Measurements from ENCODE around the gene FARS2. TPM values are rescaled to one million over a fixed set of nuclear protein-coding genes. Genes with fewer than 3 reads are reported as not detected.

The FARS2 gene
- total RNA-seq, 2 experiments from 2014 or later = 13.8 to 14.3 TPM

DNA sequence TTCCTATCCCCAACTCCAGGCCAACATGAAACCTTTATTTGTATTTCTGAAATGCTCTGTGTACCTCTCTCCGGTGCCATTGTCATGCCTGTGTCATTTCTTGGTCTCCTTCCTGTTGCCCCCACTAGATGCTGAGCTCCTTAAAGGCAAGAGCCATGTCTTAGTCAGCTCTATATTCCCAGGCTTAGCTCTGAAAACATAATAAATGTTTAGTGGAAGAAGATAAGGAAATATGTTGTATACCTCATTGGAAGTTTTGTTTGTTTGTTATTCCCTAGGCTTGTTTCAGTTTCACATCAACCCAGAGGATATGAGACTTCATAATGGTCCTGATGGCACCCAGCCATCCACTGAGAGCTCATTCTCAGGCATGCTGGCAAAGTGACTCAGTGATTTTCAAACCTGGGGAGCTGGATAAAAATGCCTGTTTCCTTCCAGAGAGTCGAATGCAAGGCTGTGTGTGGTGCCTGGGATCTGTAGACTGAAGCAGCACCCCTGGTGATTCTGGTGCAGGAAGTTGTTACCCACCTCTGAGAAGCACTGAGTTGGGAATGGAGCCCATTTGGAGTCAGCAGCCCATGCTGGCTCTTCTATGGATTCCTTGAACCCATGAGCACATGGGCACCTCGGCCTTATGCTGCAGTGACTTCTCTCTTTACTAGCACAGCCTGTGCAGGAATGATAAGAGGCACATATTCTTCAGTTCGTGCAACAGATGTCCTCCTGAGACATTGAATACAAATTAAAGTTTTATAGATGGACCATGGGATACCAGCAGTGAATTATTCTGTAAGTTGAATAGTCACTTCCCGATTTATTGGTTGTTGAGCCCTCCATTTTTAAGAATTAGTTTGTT, 205.2 kb downstream of the FARS2 start:
- Histone ChIP-seq H3K4me3 (ENCODE audit: low read depth, low read length, poor library complexity, severe bottlenecking) (no peak overlapping the region), H3K4me1 (ENCODE audit: insufficient read depth, low read length, poor library complexity, severe bottlenecking) (peaks cover 7% of the 10 kb centered on the region), H3K27ac (ENCODE audit: low read depth, low read length, poor library complexity, severe bottlenecking) (no peak overlapping the region), H2AFZ (ENCODE audit: low read length) (no peak overlapping the region), H3K9me3 (ENCODE audit: low read length) (peaks cover 4% of the 10 kb centered on the region; the same call in 1 of the 2 replicates), H3K36me3 (ENCODE audit: insufficient read depth, low read length) (no peaks in the 10 kb centered on the region), H3K9me2 (ENCODE audit: insufficient read depth, low read length) (no peaks in the 10 kb centered on the region), H3K4me2 (ENCODE audit: low read length) (no peak overlapping the region), H3K79me2 (ENCODE audit: insufficient read depth, low read depth, low read length) (no peaks in the 10 kb centered on the region), H4K20me1 (ENCODE audit: insufficient read depth, low read length) (no peaks in the 10 kb centered on the region)
- no peak for DNase-seq (ENCODE audit: low spot score)
- ChIA-PET CTCF (ENCODE audit: unreplicated experiment) (no interaction called here), POLR2A (no interaction called here)
- BruUV-seq (replicated peaks) = no TSS peak
- TF ChIP-seq, protein P1, sequence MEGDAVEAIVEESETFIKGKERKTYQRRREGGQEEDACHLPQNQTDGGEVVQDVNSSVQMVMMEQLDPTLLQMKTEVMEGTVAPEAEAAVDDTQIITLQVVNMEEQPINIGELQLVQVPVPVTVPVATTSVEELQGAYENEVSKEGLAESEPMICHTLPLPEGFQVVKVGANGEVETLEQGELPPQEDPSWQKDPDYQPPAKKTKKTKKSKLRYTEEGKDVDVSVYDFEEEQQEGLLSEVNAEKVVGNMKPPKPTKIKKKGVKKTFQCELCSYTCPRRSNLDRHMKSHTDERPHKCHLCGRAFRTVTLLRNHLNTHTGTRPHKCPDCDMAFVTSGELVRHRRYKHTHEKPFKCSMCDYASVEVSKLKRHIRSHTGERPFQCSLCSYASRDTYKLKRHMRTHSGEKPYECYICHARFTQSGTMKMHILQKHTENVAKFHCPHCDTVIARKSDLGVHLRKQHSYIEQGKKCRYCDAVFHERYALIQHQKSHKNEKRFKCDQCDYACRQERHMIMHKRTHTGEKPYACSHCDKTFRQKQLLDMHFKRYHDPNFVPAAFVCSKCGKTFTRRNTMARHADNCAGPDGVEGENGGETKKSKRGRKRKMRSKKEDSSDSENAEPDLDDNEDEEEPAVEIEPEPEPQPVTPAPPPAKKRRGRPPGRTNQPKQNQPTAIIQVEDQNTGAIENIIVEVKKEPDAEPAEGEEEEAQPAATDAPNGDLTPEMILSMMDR (conservative IDR thresholded peaks at IDR 0.05; ENCODE audit: low read length) = no peak
- no peak for TF ChIP-seq EZH2phosphoT487 (IDR thresholded peaks at IDR 0.05; ENCODE audit: borderline replicate concordance, low read depth, low read length)
- intact Hi-C loops (cut with micrococcal nuclease; ENCODE audit: unreplicated experiment) = loop anchor here (10.0 kb wide), 1 partner anchor 538 kb away; the partner anchor contains the start of gene NRN1

DNA sequence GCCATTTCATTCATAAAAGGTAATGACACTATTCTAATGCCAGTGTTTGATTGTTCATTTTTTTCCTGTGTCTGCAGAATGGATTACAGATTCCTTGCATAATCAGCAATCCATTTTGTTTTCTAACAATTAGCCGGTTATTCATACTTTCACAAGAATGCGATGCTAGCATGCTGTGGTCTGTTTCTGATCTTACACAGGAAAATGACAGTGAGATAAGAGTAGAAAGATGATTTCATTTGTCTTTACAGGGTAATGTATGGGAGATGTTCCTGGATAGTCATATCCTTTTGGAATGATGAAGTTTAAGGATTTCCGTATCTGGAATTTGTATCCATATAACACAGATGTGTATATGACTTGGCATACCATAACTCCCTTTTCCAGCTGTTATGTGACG, 207.3 kb downstream of the FARS2 start:
- intact Hi-C loops (cut with micrococcal nuclease; ENCODE audit: unreplicated experiment) = loop anchor here (10.0 kb wide), 1 partner anchor 536 kb away; the partner anchor contains the start of gene NRN1
- Histone ChIP-seq H4K20me1 (ENCODE audit: insufficient read depth, low read length) (no peaks in the 10 kb centered on the region), H3K27ac (ENCODE audit: low read depth, low read length, poor library complexity, severe bottlenecking) (no peak overlapping the region), H3K4me3 (ENCODE audit: low read depth, low read length, poor library complexity, severe bottlenecking) (no peak overlapping the region), H3K4me2 (ENCODE audit: low read length) (no peak overlapping the region), H3K36me3 (ENCODE audit: insufficient read depth, low read length) (no peaks in the 10 kb centered on the region), H3K9me2 (ENCODE audit: insufficient read depth, low read length) (no peaks in the 10 kb centered on the region), H3K9me3 (ENCODE audit: low read length) (no peaks in the 10 kb centered on the region), H3K4me1 (ENCODE audit: insufficient read depth, low read length, poor library complexity, severe bottlenecking) (peaks cover 7% of the 10 kb centered on the region), H2AFZ (ENCODE audit: low read length) (no peak overlapping the region), H3K79me2 (ENCODE audit: insufficient read depth, low read depth, low read length) (no peaks in the 10 kb centered on the region)
- no TSS peak for BruUV-seq (replicated peaks)
- POLR2A ChIA-PET = no interaction called here
- no peak for DNase-seq (ENCODE audit: low spot score)
- CTCF ChIA-PET (ENCODE audit: unreplicated experiment) = no interaction called here
- TF ChIP-seq EZH2phosphoT487 (IDR thresholded peaks at IDR 0.05; ENCODE audit: borderline replicate concordance, low read depth, low read length) = no peak
- TF ChIP-seq, protein P1 (conservative IDR thresholded peaks at IDR 0.05; ENCODE audit: low read length) = no peak
